HepG2 (cell line): ENCODE results near the gene MYL6B. TPM values are rescaled to one million over a fixed set of nuclear protein-coding genes. Genes with fewer than 3 reads are reported as not detected.

Source experiments
- ATAC-seq: fragments of 200-7000 bp; cut with Tn5 transposase; 3 replicates; pipeline ENCODE4 v1.9.1; 2020; ENCODE audit warnings: mild to moderate bottlenecking, moderate library complexity
- BruUV-seq: library from RNA; stranded (reverse); fragments of 400-500 nt; replicated peaks from 2 replicates; lab custom pipeline; 2021; lab: Mats Ljungman, UMichigan
- CTCF ChIA-PET: fragments of 300-600 bp; formaldehyde crosslinking; extraction: SDS; loops from one replicate; lab custom pipeline; 2021; ENCODE audit warnings: low total read pairs, inconsistent platforms, low intra/inter-chr PET ratio; lab: Yijun Ruan, JAX
- POLR2A ChIA-PET: fragments of 350-600 bp; sonication (Branson Sonifier 250); formaldehyde crosslinking; loops from one replicate; lab custom pipeline; 2020; ENCODE audit warnings: antibody characterized with exemption, inconsistent platforms; lab: Yijun Ruan, JAX
- DNase-seq: peaks from one replicate; pipeline ENCODE4 v3.0.0-alpha.2; 2015; ENCODE audit warnings: low spot score
- FAIRE-seq: peaks from 3 replicates; lab custom pipeline; 2011; peaks lifted over from hg19 to GRCh38; lab: Jason Lieb, UNC
- H2AFZ ChIP-seq: one replicate; pipeline ENCODE4 v1.6.1; 2011; ENCODE audit warnings: low read length, inconsistent platforms
- H3K27ac ChIP-seq: fragments of 300-600 bp; 3 replicates; pipeline ENCODE4 v1.8.0; 2011; ENCODE audit warnings: mixed run types, mild to moderate bottlenecking, mixed read lengths, low read length, inconsistent platforms; ENCODE audit not compliant: insufficient read depth; ENCODE audit errors: extremely low read length
- H3K27me3 ChIP-seq, 2 experiments: fragments of 200-600 bp in 1 of 2; 2 replicates in 1 of 2; 3 replicates in 1 of 2; pipeline versions ENCODE4 v1.6.0 to v1.8.0; 2011; ENCODE audit warnings: low read length in 2 of 2, mild to moderate bottlenecking in 2 of 2, moderate library complexity in 2 of 2, inconsistent platforms in 1 of 2; ENCODE audit not compliant: insufficient read depth in 2 of 2, control insufficient read depth in 1 of 2
- H3K36me3 ChIP-seq, 2 experiments: fragments of 200-600 bp in 1 of 2; replicated peaks in 1 of 2; 2 replicates in 1 of 2; 3 replicates in 1 of 2; pipeline versions ENCODE4 v1.5.1 to v1.8.0; 2011; ENCODE audit warnings: low read length in 2 of 2, inconsistent platforms in 1 of 2; ENCODE audit not compliant: insufficient read depth in 2 of 2, control insufficient read depth in 1 of 2
- H3K4me1 ChIP-seq: 2 replicates; pipeline ENCODE4 v1.5.1; 2012; ENCODE audit warnings: low read length, inconsistent platforms; ENCODE audit not compliant: insufficient read depth
- H3K4me2 ChIP-seq: 2 replicates; pipeline ENCODE4 v1.6.0; 2011; ENCODE audit warnings: low read depth, low read length, inconsistent platforms
- H3K4me3 ChIP-seq, 3 experiments: fragments of 200-600 bp in 1 of 3; sonication (generic), shearing (Covaris generic) in 1 of 3; replicated peaks in 1 of 3; 2 replicates each; pipeline ENCODE4 v1.5.1; 2011 to 2016; ENCODE audit warnings: low read length in 3 of 3, inconsistent platforms in 2 of 3, low read depth in 2 of 3, mild to moderate bottlenecking in 2 of 3, control low read depth in 1 of 3, mixed read lengths in 1 of 3; ENCODE audit not compliant: insufficient read depth in 1 of 3
- H3K79me2 ChIP-seq: one replicate; pipeline ENCODE4 v1.6.1; 2011; ENCODE audit warnings: low read length, inconsistent platforms; ENCODE audit not compliant: insufficient read depth
- H3K9ac ChIP-seq: 2 replicates; pipeline ENCODE4 v1.6.0; 2011; ENCODE audit warnings: mild to moderate bottlenecking, low read depth, low read length, inconsistent platforms; ENCODE audit not compliant: insufficient read depth
- H3K9me3 ChIP-seq: 2 replicates; pipeline ENCODE4 v1.5.1; 2012; ENCODE audit warnings: mild to moderate bottlenecking, low read length
- H4K20me1 ChIP-seq: 2 replicates; pipeline ENCODE4 v1.6.0; 2011; ENCODE audit warnings: inconsistent platforms, mild to moderate bottlenecking, low read length, moderate library complexity; ENCODE audit not compliant: insufficient read depth
- KDM5A ChIP-seq: fragments of 200-600 bp; sonication (generic); IDR thresholded peaks from 2 replicates; pipeline ENCODE4 v1.7.0; 2018; ENCODE audit warnings: antibody characterized with exemption, mild to moderate bottlenecking, low read length, borderline replicate concordance
- MIER3 ChIP-seq: IDR thresholded peaks from 2 replicates; pipeline ENCODE4 v1.6.1; 2016; ENCODE audit warnings: missing compliant biosample characterization, borderline replicate concordance
- NFYB ChIP-seq: sonication (generic); formaldehyde crosslinking; IDR thresholded peaks from 2 replicates; pipeline ENCODE4 v1.4.0; 2020; ENCODE audit warnings: missing genetic modification reagents
- U2AF2 ChIP-seq: fragments of 200-400 bp; formaldehyde crosslinking; IDR thresholded peaks from 2 replicates; pipeline ENCODE4 v1.6.1; 2017; ENCODE audit warnings: low read depth, mild to moderate bottlenecking, low read length
- ZFP62 ChIP-seq: sonication (generic); formaldehyde crosslinking; IDR thresholded peaks from 2 replicates; pipeline ENCODE4 v1.4.0; 2020; ENCODE audit warnings: missing genetic modification reagents
- ZNF12 ChIP-seq: sonication (generic); formaldehyde crosslinking; IDR thresholded peaks from 2 replicates; pipeline ENCODE4 v1.5.0; 2020; ENCODE audit warnings: missing genetic modification reagents
- ZNF260 ChIP-seq: sonication (generic); formaldehyde crosslinking; IDR thresholded peaks from 2 replicates; pipeline ENCODE4 v1.4.0; 2020; ENCODE audit warnings: missing genetic modification reagents, low read depth, mild to moderate bottlenecking, borderline replicate concordance
- ZNF549 ChIP-seq: sonication (generic); formaldehyde crosslinking; IDR thresholded peaks from 2 replicates; pipeline ENCODE4 v1.5.0; 2020; ENCODE audit warnings: missing genetic modification reagents
- ZNF567 ChIP-seq: sonication (generic); formaldehyde crosslinking; IDR thresholded peaks from 2 replicates; pipeline ENCODE4 v1.8.1; 2023; ENCODE audit warnings: mild to moderate bottlenecking, missing genetic modification reagents, borderline replicate concordance
- ZNF766 ChIP-seq: sonication (generic); formaldehyde crosslinking; IDR thresholded peaks from 2 replicates; pipeline ENCODE4 v1.5.0; 2020; ENCODE audit warnings: missing genetic modification reagents, borderline replicate concordance
- WGBS: methylation state at CpG from one replicate; pipeline ENCODE4 v1.1.6; 2017; ENCODE audit warnings: low lambda C conversion rate; 5-methylcytosine and 5-hydroxymethylcytosine counted together
- in situ Hi-C: cut with HindIII; loops from 2 replicates; pipeline ENCODE4 v1.10.0; 2017; ENCODE audit warnings: low pct_unique_long_range_greater_than_20kb; ENCODE audit not compliant: extremely low pct_ligation_motif_present
- intact Hi-C: fragments of 100-400 bp; cut with micrococcal nuclease; formaldehyde crosslinking; loops from one replicate; pipeline ENCODE4 v1.10.0; 2022; ENCODE audit not compliant: unreplicated experiment
- polyA plus RNA-seq, 8 experiments: library from polyadenylated mRNA; depleted of rRNA in 3 of 8; stranded (reverse) in 7 of 8; unstranded in 1 of 8; fragments of >200 nt; fragmentation: Illumina TruSeq in 4 of 8; extraction: Trizol in 4 of 8; gene quantifications; 2 replicates each; pipeline versions ENCODE4 v1.2.1 to v1.2.3, GENCODE V29; 2011 to 2016; ENCODE audit warnings: low read depth in 4 of 8, missing spikeins in 1 of 8, mixed read lengths in 1 of 8; ENCODE audit not compliant: insufficient read depth in 1 of 8
- total RNA-seq, 5 experiments: library from RNA; depleted of rRNA; stranded (reverse); fragments of >200 nt; fragmentation: Illumina TruSeq; extraction: Trizol; gene quantifications; 2 replicates each; pipeline ENCODE4 v1.2.3, GENCODE V29; 2016; ENCODE audit warnings: low read depth in 1 of 5
- TF ChIP-seq, protein P1 (sequence below): sonication (generic); formaldehyde crosslinking; IDR thresholded peaks from 2 replicates; pipeline ENCODE4 v1.4.0; 2020; ENCODE audit warnings: missing genetic modification reagents
- TF ChIP-seq, protein P2 (sequence below): sonication (generic); formaldehyde crosslinking; IDR thresholded peaks from 2 replicates; pipeline ENCODE4 v1.4.0; 2020; ENCODE audit warnings: missing genetic modification reagents
- TF ChIP-seq, protein P3 (sequence below): sonication (generic); formaldehyde crosslinking; IDR thresholded peaks from 2 replicates; pipeline ENCODE4 v1.5.0; 2020; ENCODE audit warnings: mild to moderate bottlenecking, missing genetic modification reagents

Gene MYL6B
- total and polyA plus RNA-seq, 2 of the 13 experiments (the other 11 are each of a cell fraction or from before 2014, with no cell fraction given): 75.7 to 88.7 TPM

DNA sequence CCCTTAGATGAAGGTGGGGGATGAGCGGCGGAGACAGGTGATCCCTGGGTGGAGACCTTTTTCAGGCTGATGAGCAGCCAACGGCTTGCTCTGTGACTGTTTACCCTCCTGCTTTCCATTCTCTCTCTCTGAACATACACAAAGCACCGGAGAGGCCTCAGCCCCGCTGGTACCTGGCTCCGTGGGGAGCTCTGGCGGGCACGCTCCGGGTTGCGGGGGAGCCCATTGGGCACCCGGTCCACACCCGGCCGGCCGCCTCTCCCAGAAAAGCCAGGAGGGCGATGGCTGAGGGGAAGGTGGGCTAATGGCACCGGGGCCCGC, 36.4 kb downstream of the MYL6B start (continued):
- TF ChIP-seq, protein P1, sequence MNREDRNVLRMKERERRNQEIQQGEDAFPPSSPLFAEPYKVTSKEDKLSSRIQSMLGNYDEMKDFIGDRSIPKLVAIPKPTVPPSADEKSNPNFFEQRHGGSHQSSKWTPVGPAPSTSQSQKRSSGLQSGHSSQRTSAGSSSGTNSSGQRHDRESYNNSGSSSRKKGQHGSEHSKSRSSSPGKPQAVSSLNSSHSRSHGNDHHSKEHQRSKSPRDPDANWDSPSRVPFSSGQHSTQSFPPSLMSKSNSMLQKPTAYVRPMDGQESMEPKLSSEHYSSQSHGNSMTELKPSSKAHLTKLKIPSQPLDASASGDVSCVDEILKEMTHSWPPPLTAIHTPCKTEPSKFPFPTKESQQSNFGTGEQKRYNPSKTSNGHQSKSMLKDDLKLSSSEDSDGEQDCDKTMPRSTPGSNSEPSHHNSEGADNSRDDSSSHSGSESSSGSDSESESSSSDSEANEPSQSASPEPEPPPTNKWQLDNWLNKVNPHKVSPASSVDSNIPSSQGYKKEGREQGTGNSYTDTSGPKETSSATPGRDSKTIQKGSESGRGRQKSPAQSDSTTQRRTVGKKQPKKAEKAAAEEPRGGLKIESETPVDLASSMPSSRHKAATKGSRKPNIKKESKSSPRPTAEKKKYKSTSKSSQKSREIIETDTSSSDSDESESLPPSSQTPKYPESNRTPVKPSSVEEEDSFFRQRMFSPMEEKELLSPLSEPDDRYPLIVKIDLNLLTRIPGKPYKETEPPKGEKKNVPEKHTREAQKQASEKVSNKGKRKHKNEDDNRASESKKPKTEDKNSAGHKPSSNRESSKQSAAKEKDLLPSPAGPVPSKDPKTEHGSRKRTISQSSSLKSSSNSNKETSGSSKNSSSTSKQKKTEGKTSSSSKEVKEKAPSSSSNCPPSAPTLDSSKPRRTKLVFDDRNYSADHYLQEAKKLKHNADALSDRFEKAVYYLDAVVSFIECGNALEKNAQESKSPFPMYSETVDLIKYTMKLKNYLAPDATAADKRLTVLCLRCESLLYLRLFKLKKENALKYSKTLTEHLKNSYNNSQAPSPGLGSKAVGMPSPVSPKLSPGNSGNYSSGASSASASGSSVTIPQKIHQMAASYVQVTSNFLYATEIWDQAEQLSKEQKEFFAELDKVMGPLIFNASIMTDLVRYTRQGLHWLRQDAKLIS (CRISPR knock-in tag): no peak
- TF ChIP-seq U2AF2: no peak

DNA sequence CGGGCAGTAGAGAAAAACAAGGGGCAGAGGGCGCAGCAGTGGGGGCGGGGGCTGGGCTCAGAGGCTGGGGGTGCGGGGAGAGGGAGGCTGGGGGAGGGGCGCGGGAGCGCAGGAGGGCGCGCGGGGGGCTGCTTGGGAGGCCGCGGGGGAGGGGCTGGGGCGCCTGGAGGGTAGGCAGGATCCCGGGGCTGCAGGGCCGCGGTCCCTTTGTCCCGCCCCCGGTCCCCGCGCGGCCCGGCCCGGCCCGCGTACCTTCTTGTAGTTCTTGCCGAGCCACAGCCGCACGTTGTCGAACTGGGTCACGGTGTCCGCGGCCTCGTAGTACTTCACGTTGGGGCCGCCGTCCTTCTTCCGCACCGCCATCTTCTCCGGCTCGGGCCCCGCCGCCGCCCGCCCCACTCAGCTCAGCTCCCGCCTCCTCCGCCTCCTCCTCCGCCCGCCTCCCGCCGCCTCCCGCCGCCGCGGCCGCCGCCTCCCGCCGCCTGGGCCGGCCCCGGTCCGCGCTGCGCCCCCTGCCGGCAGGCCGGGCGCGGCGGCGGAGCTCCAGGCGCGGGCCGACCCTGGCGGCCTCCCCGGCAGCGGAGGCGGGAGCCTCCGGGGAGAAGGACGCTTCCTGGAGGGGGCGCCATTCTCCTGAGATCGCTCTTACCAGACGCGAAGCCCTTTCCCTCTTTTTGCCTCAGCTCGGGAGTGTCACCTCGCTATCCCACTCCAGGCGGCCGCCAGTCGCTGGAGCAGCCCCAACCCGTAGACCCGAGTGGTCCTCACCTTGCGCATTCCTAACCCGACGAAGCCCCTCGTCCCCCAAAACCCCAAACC, 36.9 kb downstream of the MYL6B start, which contains the start of gene SMARCC2:
Gene SMARCC2 (minus strand): TSS at position 385 of the 819 bp plus-strand sequence. CDS start 22 bp downstream, at position 363.
- CTCF ChIA-PET: interaction anchor here (0.8 to 2.7 kb wide), 7 partner anchors 31 to 450 kb away, joined by 3 to 49 read pairs (median 3); partner anchors contain the start of genes ERBB3, ESYT1, MYL6 and MYL6B
- in situ Hi-C loops: loop anchor here (5.0 kb wide), 1 partner anchor 62 kb away; the partner anchor contains the start of gene ESYT1
- no peaks in the 10 kb centered on the region for H4K20me1 ChIP-seq
- H3K27me3 ChIP-seq: no peaks in the 10 kb centered on the region; a peak in 1 of 5 replicates
- FAIRE-seq: no peak
- peak; percentile 73 for DNase-seq
- H3K9me3 ChIP-seq: no peaks in the 10 kb centered on the region
- H3K4me3 ChIP-seq: peak within 1 kb of the TSS; percentile 76 to 94 (median 93)
- POLR2A ChIA-PET: interaction anchor here (0.8 to 3.6 kb wide), 19 partner anchors 9 to 299 kb away, joined by 3 to 48 read pairs (median 6); partner anchors contain the start of genes CNPY2, ESYT1, GLS2 and MYL6
- peaks cover 19% of the 10 kb centered on the region for H3K79me2 ChIP-seq
- 2% methylated on average over 33 of the region's 93 CpGs for WGBS
- peak; percentile 86 for ATAC-seq
- intact Hi-C loops: loop anchor here (1.0 to 2.0 kb wide), 2 partner anchors 63 to 70 kb away; no protein-coding TSS in a partner anchor
- peaks cover 34% of the 10 kb centered on the region for H3K4me1 ChIP-seq
- no TSS peak for BruUV-seq
- peak within 1 kb of the TSS; percentile 76 for H3K9ac ChIP-seq
- peaks cover 2 to 16% of the 10 kb centered on the region in 2 experiments; a peak in 2 of 5 replicates for H3K36me3 ChIP-seq
- H2AFZ ChIP-seq: peak within 1 kb of the TSS; percentile 56
- peak within 1 kb of the TSS; percentile 86 for H3K4me2 ChIP-seq
- peak within 1 kb of the TSS; percentile 74 for H3K27ac ChIP-seq
- TF ChIP-seq ZNF766 (no peak), MIER3 (CRISPR knock-in tag) (peak; percentile 11; the same call in 1 of the 2 replicates), NFYB (CRISPR knock-in tag) (no peak), KDM5A (no peak), ZNF12 (CRISPR knock-in tag) (no peak), ZNF549 (no peak), ZNF260 (CRISPR knock-in tag) (no peak), ZNF567 (CRISPR knock-in tag) (no peak), ZFP62 (CRISPR knock-in tag) (no peak)
- TF ChIP-seq, protein P2, sequence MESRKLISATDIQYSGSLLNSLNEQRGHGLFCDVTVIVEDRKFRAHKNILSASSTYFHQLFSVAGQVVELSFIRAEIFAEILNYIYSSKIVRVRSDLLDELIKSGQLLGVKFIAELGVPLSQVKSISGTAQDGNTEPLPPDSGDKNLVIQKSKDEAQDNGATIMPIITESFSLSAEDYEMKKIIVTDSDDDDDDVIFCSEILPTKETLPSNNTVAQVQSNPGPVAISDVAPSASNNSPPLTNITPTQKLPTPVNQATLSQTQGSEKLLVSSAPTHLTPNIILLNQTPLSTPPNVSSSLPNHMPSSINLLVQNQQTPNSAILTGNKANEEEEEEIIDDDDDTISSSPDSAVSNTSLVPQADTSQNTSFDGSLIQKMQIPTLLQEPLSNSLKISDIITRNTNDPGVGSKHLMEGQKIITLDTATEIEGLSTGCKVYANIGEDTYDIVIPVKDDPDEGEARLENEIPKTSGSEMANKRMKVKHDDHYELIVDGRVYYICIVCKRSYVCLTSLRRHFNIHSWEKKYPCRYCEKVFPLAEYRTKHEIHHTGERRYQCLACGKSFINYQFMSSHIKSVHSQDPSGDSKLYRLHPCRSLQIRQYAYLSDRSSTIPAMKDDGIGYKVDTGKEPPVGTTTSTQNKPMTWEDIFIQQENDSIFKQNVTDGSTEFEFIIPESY: peak; percentile 25; the same call in 1 of the 2 replicates
- TF ChIP-seq, protein P3, sequence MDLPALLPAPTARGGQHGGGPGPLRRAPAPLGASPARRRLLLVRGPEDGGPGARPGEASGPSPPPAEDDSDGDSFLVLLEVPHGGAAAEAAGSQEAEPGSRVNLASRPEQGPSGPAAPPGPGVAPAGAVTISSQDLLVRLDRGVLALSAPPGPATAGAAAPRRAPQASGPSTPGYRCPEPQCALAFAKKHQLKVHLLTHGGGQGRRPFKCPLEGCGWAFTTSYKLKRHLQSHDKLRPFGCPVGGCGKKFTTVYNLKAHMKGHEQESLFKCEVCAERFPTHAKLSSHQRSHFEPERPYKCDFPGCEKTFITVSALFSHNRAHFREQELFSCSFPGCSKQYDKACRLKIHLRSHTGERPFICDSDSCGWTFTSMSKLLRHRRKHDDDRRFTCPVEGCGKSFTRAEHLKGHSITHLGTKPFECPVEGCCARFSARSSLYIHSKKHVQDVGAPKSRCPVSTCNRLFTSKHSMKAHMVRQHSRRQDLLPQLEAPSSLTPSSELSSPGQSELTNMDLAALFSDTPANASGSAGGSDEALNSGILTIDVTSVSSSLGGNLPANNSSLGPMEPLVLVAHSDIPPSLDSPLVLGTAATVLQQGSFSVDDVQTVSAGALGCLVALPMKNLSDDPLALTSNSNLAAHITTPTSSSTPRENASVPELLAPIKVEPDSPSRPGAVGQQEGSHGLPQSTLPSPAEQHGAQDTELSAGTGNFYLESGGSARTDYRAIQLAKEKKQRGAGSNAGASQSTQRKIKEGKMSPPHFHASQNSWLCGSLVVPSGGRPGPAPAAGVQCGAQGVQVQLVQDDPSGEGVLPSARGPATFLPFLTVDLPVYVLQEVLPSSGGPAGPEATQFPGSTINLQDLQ (CRISPR knock-in tag): no peak
